Sigmoid colon (tissue), 4 donors: ENCODE measurements around the gene HOXC5.

Experiments used
- CTCF ChIP-seq, 4 experiments: fragments of 450-650 bp in 3 of 4; fragments of 200-600 bp in 1 of 4; IDR thresholded peaks; one replicate each; pipeline ENCODE4 v1.5.1; 2016 to 2019; ENCODE audit warnings: antibody characterized with exemption in 4 of 4, mild to moderate bottlenecking in 3 of 4, moderate library complexity in 2 of 4
- POLR2A ChIP-seq, 2 donors: fragments of 450-650 bp; IDR thresholded peaks; one replicate each; pipeline ENCODE4 v1.6.1; 2016; ENCODE audit warnings: antibody characterized with exemption in 2 of 2, mild to moderate bottlenecking in 2 of 2, moderate library complexity in 2 of 2
- POLR2AphosphoS5 ChIP-seq, 4 donors: sonication (generic); formaldehyde crosslinking; IDR thresholded peaks; one replicate each; pipeline ENCODE4 v1.6.1; 2017; ENCODE audit warnings: antibody characterized with exemption in 4 of 4

GRCh38 chr12:54036620-54037359 lies 3.9 kb downstream of the HOXC5 start:
- TF ChIP-seq CTCF (IDR thresholded peaks at IDR 0.05) (no peak), POLR2A (IDR thresholded peaks at IDR 0.05) (no peak), POLR2AphosphoS5 (IDR thresholded peaks at IDR 0.05) (no peak)
